ENCODE results near the gene MARK3.

MARK3 gene

DNA sequence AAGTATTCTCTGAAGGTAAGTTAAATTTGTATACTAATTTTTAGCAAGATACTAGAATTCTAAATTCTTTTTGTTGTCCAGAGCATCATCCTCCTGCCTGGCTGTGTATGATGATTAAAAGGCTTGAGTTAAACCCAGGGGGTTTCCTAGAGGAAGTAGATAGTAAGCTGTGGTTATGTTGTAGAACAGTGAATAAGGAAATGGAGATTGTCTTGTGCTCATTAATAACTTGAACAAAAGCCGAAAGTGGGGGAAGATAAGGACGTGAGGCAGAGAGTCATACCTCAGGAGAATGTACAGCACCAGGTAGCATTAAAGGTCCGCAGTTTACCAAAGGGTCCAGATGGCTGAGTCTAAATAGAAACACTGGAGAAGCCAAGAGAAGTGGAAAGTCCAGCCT, 95.4 kb downstream of the MARK3 start:
- no peak overlapping the region for H3K4me3 Mint-ChIP-seq
- H3K36me3 Mint-ChIP-seq (ENCODE audit: low read depth) = peaks cover 64% of the 10 kb centered on the region
- H3K27ac Mint-ChIP-seq = no peak overlapping the region
- H3K9me3 Mint-ChIP-seq = no peaks in the 10 kb centered on the region
- TF ChIP-seq, protein P1, sequence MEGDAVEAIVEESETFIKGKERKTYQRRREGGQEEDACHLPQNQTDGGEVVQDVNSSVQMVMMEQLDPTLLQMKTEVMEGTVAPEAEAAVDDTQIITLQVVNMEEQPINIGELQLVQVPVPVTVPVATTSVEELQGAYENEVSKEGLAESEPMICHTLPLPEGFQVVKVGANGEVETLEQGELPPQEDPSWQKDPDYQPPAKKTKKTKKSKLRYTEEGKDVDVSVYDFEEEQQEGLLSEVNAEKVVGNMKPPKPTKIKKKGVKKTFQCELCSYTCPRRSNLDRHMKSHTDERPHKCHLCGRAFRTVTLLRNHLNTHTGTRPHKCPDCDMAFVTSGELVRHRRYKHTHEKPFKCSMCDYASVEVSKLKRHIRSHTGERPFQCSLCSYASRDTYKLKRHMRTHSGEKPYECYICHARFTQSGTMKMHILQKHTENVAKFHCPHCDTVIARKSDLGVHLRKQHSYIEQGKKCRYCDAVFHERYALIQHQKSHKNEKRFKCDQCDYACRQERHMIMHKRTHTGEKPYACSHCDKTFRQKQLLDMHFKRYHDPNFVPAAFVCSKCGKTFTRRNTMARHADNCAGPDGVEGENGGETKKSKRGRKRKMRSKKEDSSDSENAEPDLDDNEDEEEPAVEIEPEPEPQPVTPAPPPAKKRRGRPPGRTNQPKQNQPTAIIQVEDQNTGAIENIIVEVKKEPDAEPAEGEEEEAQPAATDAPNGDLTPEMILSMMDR (IDR thresholded peaks at IDR 0.05; ENCODE audit: unreplicated experiment in 3 of 3) = no peak
- no peaks in the 10 kb centered on the region for H3K4me1 Mint-ChIP-seq
- H3K27me3 Mint-ChIP-seq (ENCODE audit: low read depth) = no peaks in the 10 kb centered on the region

DNA sequence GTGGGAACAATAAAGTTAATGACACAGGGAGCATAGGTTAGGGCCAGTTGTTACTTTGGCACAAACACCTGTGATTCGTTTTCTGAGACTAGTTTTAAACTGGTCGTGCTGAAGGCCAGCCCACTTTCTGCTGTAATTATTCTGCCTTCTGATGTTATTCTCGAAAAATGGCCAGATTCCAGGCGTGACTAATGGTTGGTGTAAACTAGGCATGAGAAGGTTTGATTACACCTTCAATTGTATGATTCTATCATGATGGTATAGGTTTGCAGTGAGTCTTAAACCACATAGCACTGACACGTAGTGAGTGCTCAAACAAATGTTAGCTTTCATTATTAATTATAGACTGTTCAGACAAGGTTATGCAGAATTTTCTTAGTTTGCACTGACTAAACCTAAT, 98.4 kb downstream of the MARK3 start:
- no peak overlapping the region for H3K4me3 Mint-ChIP-seq
- TF ChIP-seq, protein P1 (IDR thresholded peaks at IDR 0.05; ENCODE audit: unreplicated experiment in 3 of 3) = no peak
- H3K27me3 Mint-ChIP-seq (ENCODE audit: low read depth) = no peaks in the 10 kb centered on the region
- peaks cover 7% of the 10 kb centered on the region for H3K4me1 Mint-ChIP-seq
- no peak overlapping the region for H3K27ac Mint-ChIP-seq
- peaks cover 50% of the 10 kb centered on the region for H3K36me3 Mint-ChIP-seq (ENCODE audit: low read depth)
- no peaks in the 10 kb centered on the region for H3K9me3 Mint-ChIP-seq

DNA sequence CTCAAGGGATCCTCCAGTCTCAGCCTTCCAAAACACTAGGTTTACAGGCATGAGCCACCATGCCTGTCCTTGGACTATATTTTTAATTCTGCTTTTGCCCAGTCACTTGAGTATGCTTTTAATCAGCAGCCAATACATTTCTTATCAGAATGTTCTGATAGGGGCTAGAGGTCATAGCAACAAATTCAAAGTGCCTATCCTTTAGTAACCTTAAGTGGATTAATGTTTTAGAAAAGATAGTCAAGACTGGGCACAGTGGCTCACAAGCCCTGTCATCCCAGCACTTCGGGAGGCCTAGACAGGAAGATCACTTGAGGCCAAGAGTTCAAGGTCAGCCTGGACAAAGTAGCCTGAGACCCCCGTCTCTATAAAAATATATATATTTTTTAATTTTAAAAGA, 100.3 kb downstream of the MARK3 start:
- no peaks in the 10 kb centered on the region for H3K9me3 Mint-ChIP-seq
- no peak overlapping the region for H3K27ac Mint-ChIP-seq

DNA sequence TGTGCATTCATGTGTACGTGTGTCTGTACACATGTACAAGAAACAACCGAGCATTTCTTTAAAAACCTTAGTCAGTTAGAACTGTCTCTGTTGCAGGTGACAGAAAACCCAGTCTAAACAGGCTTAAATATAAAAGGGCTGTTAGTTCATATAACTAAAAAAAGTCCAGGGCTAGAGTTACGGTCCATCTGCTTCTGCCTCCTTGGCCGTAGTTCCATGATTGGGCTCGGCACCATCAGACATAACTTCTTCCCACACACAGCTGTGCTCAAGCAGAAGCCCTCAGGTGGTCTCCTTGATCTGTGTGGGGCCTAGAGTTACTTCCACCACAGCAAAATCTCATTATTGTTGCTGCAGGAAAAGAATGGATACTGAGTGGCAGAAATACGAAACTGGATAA, 102.9 kb downstream of the MARK3 start:
- H3K36me3 Mint-ChIP-seq (ENCODE audit: low read depth) = peaks cover 45% of the 10 kb centered on the region
- H3K4me3 Mint-ChIP-seq = peak overlapping the region in 1 of 3 experiments; percentile 50
- no peaks in the 10 kb centered on the region for H3K27me3 Mint-ChIP-seq (ENCODE audit: low read depth)
- H3K27ac Mint-ChIP-seq = peak overlapping the region; percentile 50 to 87 (median 69)
- H3K4me1 Mint-ChIP-seq = peaks cover 26% of the 10 kb centered on the region
- no peaks in the 10 kb centered on the region for H3K9me3 Mint-ChIP-seq
- TF ChIP-seq, protein P1 (IDR thresholded peaks at IDR 0.05; ENCODE audit: unreplicated experiment in 3 of 3) = no peak

More for the DNA sequence above, 100.3 kb downstream of the MARK3 start:
- H3K4me3 Mint-ChIP-seq = no peak overlapping the region
- H3K27me3 Mint-ChIP-seq (ENCODE audit: low read depth) = no peaks in the 10 kb centered on the region
- TF ChIP-seq, protein P1 (IDR thresholded peaks at IDR 0.05; ENCODE audit: unreplicated experiment in 3 of 3) = no peak
- peaks cover 19% of the 10 kb centered on the region for H3K4me1 Mint-ChIP-seq
- peaks cover 49% of the 10 kb centered on the region for H3K36me3 Mint-ChIP-seq (ENCODE audit: low read depth)

DNA sequence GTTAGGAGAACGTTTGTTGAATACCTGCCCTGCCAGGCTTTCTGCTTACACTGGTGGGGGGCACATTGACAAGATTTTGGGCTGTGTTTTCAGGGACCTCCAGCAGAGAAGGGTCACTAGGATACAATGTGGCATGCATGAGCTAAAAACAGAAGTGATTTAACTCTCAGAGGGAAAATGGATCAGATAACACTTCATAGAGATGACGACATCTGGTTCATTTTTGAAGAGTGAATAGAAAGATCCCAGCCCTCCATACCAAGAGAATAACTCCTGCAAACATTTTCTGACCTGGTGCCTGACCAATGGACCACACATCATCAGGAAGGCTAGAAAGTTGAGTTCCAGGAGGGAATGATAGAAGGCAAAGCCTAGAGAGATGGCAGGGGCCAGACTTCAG, 103.7 kb downstream of the MARK3 start:
- H3K9me3 Mint-ChIP-seq = no peaks in the 10 kb centered on the region
- H3K36me3 Mint-ChIP-seq (ENCODE audit: low read depth) = peaks cover 43% of the 10 kb centered on the region
- H3K27ac Mint-ChIP-seq = peak overlapping the region in 2 of 3 experiments; percentile 21 to 69
- H3K4me3 Mint-ChIP-seq = peak overlapping the region in 1 of 3 experiments; percentile 64
- TF ChIP-seq, protein P1 (IDR thresholded peaks at IDR 0.05; ENCODE audit: unreplicated experiment in 3 of 3) = no peak
- no peaks in the 10 kb centered on the region for H3K27me3 Mint-ChIP-seq (ENCODE audit: low read depth)
- H3K4me1 Mint-ChIP-seq = peaks cover 26% of the 10 kb centered on the region

DNA sequence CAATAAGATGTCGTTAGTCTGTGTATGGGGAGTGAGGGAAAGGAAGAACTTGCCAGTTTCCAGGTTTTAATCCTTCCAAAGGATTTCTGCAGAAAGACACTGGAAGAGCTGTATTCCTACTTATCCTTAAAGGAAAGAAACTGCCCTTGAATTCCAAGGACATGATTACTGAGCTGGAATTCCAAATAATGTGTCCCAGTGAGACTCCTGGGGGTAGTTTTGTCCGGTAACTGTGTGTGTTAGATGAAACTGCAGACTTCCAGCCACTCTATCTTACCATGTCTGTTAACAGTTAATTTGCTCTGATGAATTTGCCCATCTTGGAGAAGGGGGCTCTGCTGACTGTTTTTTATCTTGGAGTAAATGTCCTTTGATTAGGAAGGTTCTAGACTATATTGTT, 104.4 kb downstream of the MARK3 start:
- H3K27ac Mint-ChIP-seq = peak overlapping the region in 2 of 3 experiments; percentile 21 to 69
- H3K4me1 Mint-ChIP-seq = peaks cover 26% of the 10 kb centered on the region
- H3K4me3 Mint-ChIP-seq = no peak overlapping the region
- no peaks in the 10 kb centered on the region for H3K9me3 Mint-ChIP-seq
- peaks cover 42% of the 10 kb centered on the region for H3K36me3 Mint-ChIP-seq (ENCODE audit: low read depth)
- no peaks in the 10 kb centered on the region for H3K27me3 Mint-ChIP-seq (ENCODE audit: low read depth)
- TF ChIP-seq, protein P1 (IDR thresholded peaks at IDR 0.05; ENCODE audit: unreplicated experiment in 3 of 3) = no peak

Data from nephron (organoid).